ENCODE measurements around the gene TMEM178A.
"Not testable (repeated sequence)": the region's sequence is repeated elsewhere in the genome, so short reads cannot be mapped to it uniquely, and the experiment has no call there.

Gene TMEM178A

DNA sequence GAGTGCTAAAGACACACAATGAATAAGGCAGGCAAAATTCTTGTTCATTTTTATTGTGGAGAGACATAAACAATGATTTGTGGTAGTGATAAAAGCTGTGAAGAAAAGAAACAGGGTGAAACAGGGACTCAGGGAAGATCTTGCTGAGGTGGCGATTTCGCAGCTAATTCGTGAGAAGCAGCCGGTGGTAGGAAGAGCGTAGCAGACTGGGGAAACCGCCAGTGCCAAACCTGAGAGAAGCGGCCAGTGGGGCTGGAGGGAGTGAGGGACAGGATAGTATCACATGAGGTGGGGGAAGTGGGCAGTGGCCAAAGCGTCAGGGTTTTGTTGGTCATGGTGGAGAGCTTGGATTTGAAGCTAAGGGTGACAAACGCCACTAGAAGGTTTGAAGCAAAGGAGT, 42.3 kb downstream of the TMEM178A start:
- no peak for DNase-seq (ENCODE audit: low read depth in 1 of 2, low spot score in 1 of 2)

DNA sequence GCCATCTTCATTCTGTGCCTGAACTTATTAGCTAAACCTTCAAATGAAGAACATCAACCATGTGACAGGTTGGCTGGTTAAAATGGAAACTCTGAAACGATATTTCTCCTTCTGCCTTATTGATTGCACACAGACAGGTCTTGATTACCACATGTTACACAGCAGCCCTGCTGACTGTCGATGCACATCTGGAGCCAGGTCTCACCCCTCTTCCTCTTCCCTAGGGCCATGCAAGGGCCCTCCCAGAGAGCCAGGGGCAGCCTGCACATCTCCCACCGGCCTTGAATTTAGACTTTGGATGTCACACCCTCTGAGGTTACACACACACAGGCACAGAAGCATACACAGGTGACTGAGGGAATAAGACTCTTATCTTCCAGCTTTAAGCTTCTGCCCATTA, 45.1 kb downstream of the TMEM178A start:
- DNase-seq (ENCODE audit: low read depth in 1 of 2, low spot score in 1 of 2), result no peak

DNA sequence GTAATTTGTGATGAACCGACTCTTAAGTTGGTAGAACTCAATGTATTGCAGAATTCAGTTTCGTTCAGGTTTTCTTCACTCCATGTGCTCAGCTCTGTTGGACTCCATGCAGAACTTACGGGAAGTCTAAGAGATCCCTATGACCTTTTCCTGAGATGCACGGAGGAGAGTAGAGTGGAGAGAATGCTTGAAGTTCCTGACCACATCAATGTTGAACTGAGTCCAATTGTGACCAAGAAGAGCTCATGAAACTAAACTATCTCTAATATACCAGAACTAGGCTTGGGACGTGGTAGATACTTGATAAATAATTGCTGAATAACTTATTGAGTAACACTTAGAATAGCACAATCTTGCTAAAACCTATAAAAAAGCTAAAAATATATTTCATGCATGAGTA, 47.2 kb downstream of the TMEM178A start:
- DNase-seq (ENCODE audit: low read depth in 1 of 2, low spot score in 1 of 2), result no peak

DNA sequence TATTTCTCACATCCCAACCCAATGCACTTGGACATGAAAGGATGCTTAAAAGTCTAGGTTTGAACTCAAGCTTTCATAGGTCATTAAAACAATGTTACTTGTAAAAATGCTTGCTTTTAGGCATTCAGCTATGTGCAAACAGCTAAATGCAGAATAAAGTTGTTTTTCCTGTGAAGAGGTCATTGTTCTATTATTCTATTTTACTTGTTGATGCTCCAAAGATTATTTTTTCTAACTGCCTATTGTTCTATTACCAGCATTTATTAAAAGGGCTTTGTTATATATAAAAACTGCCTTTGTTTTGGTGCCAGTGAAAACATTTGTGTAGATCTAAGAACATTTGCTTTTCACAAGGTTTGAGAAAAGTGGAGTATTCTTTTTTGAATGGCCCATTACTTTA, 49.4 kb downstream of the TMEM178A start:
- DNase-seq (ENCODE audit: low read depth in 1 of 2, low spot score in 1 of 2), result no peak

DNA sequence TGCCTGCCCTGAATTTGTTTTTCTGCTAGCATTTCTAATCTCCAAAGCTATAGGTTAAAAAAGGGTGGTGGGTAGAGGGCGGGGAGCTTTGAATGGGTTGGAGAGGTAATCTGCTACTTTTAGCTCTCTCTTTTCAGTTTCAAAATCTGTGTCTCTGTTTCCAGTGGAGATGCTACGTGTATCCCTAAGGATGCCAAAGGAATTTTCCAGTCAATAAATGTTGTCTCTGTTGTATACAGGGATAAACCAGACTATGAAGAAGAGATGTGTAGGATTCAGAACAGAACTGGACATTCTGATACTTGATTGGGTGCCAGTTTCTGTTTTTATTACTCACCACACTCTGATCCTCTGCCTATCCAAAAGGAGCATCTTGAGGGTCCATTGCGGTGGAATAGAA, 50.1 kb downstream of the TMEM178A start:
- no peak for DNase-seq (ENCODE audit: low read depth in 1 of 2, low spot score in 1 of 2)

DNA sequence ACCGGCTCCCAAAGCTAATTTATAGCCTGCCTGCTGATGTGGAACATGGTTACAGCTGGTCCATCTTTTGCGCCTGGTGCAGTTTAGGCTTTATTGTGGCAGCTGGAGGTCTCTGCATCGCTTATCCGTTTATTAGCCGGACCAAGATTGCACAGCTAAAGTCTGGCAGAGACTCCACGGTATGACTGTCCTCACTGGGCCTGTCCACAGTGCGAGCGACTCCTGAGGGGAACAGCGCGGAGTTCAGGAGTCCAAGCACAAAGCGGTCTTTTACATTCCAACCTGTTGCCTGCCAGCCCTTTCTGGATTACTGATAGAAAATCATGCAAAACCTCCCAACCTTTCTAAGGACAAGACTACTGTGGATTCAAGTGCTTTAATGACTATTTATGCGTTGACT, 51.4 kb downstream of the TMEM178A start:
- DNase-seq (ENCODE audit: low read depth in 1 of 2, low spot score in 1 of 2), result no peak

DNA sequence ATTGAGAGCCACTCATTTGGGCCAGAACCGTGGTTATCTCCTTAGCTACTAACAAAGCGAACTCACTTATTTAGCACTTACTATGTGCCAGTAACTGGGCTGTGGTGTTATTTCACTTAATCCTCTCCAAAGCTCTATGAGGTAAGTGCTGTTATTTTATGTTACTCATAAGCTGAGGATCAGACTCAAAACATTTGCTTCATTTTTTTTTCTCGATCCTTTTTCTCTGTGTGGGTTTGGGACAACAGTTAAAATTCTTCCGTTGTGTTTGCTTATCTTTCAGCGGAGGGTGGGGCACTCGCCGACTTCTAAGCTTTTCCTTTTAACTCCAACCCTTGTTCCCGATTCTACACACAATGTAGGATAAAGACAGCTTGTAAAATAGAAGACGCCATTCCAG, 52.8 kb downstream of the TMEM178A start:
- DNase-seq (ENCODE audit: low read depth in 1 of 2, low spot score in 1 of 2), result no peak

DNA sequence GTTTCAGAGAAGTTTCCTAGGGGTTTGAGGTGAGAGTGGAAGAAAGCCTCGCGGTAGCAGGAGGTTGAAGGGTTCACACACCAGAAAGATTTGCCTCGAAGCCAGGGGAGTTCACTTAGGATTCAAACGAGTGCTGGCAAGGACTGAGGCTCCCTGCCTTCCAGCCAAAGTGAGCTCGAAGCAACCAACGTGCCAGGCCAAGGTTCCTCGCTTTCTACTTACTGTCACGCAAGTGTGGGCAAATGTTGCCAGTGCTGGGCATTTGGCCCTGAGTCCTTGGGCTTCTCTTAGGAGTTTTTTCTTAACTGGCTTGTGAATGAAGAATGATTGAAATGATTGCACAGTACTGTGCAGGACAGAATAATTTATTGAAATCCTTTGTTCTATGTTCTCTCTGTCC, 53.6 kb downstream of the TMEM178A start:
- no peak for DNase-seq (ENCODE audit: low read depth in 1 of 2, low spot score in 1 of 2)

DNA sequence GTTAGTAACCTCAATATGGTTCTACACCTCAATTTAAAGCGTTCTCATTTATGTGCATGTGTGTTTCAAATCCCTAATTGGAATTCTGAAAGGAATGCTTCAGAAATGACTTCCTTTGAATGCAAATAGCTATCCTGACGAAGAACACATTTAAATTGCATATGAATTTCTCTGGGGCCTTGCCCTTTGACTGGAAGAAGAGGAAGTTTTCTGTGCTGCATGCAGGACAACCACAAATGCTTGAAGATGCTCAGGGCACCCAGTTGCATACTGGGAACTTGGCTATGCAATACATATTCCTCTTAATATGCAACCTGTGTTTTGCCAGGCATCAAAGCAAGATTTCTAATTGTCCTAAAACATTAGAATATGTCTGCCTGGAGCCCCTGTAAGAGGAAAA, 55.3 kb downstream of the TMEM178A start:
- no peak for DNase-seq (ENCODE audit: low read depth in 1 of 2, low spot score in 1 of 2)

DNA sequence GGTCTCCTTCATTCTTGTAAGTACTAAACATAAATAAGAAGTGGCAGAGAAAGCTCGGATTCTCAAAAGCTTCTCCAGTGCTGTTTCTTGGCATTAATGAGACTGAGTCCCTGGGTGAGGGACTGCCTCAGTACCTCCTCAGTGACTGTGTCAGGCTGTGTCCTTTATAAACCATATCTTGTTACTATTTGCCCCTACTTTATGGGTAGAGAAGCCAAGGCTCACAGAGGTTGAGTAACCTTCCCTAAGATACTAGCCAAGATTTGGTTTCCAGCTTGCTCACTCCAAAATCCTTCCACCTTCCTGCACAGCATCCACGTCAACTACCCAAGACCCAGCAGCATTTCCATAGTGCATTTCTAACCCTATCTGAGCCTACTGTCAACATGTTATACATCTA, 57.8 kb downstream of the TMEM178A start:
- no peak for DNase-seq (ENCODE audit: low read depth in 1 of 2, low spot score in 1 of 2)

DNA sequence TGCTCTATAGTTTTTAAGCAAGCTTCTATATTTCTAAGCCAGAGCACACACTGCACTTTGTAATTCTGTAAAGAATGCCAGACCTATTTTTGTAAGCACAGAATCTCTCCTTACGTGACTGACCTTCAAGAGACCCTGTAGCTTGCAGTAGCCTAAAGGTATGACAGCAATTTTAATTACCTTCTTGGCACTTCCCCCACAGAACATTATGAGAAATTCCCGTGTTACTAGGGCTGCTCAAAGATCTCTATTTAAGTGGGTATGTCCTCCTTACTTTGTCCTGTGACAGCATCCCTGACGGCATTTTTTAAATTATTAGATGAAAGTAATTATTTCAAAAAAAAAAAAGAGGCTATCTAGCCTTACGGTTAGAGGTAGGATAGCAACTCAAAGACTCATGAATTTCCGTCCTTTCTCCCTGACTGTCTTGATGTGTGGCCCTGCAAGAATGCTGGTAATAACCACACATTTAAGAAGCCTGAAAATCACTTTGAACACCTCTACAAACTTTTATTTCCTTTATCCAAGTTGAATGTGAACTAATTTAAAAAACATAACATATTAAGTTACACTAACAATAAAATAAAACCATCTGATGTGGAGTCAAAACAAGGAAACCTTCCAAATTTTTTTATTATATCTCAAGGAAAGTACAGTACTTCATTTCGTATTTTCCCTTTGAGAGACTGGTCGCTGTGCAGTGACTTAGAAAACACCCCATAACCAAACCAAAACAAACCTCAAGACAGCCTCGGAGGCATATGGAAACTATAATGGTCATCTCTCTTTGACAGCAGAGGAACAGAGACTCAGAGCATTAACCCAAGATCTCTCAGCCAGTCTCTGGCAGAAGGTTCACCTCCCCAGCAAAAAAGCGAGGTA, 58.5 kb downstream of the TMEM178A start:
- DNase-seq (ENCODE audit: low read depth in 1 of 2, low spot score in 1 of 2), result no peak

DNA sequence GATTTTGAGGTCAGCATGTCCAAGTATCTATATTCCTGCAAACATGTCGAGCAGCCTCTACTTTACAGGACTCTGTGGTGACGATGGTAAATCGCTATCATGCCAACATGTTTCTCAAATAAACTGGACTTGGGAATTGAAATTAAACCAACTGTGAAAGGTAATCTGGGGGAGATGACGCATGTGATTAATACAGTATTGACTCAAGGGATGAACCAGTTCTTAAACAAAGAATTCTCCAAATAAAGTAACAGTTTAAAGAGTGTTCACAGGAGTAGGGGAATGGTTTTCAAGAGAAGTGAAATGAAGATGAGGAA, 59.1 kb downstream of the TMEM178A start:
- DNase-seq (ENCODE audit: low read depth in 1 of 2, low spot score in 1 of 2), result no peak

DNA sequence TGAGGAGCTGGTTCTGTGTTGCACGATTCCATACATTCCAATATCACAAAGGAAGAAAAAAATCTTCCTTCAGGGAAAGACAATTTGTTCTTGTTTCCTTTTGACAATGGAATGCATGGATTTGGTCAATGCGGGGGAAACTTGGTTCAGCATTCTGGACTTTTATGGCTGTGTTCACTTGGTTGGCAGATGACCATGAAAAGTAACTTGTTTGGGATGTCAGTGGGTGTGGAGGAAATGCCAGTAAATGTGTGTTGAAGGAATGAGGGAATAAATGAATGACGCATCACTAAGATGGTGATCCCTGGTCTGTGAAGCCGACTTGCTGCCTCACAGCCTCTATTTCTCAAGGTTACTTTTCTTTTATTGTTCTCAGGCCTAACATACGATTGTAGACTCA, 59.7 kb downstream of the TMEM178A start:
- no peak for DNase-seq (ENCODE audit: low read depth in 1 of 2, low spot score in 1 of 2)

DNA sequence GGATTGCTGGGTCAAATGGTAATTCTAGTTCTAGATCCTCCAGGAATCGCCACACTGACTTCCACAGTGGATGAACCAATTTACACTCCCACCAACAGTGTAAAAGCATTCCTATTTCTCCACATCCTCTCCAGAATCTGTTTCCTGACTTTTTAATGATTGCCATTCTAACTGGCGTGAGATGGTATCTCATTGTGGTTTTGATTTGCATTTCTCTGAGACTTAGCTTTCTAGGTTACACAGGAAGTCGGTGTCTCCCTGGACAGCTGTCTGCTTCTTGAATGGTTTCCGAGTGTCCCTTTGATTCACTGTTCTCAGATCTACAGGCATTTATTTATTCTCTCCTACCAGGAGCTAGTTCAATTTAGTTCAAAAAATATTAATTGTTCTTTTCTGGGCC, 62.4 kb downstream of the TMEM178A start:
- DNase-seq (ENCODE audit: low read depth in 1 of 2, low spot score in 1 of 2), result not testable (repeated sequence)

DNA sequence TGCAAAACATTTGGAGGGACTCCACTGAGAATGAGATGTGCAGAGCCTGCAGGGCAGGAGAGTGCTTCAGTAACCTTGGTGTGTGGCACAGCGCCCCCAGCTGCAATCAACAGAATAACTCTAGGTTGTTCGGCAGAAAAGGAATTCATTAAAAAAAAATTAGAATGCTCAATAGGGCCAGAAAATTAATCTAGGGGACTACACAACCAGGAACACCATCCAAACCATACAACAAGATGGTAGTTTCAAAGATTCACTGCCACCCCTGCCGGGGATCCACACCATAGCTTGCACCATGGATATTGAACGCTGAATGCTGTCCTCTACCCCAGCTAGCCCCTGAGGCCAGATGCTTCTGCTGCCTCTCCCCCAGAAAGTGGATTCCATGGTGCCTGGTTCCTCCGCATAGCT, 63.2 kb downstream of the TMEM178A start:
- no peak for DNase-seq (ENCODE audit: low read depth in 1 of 2, low spot score in 1 of 2)

DNA sequence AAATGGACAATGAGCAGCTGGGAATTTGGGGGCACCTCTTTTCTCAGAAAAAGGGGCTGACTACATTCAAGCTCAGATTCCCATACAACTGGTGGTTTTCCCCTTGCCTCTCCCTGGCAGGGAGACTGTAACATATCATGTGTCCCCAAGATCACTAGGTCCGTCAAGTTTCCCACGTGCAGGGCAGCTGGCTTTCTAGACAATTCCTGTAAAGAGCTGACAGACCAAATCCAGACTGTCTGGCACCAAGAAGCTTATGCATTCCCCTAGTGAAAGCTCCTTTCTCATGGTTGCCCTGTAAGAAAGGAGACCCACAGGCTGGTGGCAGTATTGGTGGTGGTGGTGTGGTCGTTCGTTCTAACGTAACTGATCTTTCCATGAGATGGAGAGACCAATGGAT, 64.6 kb downstream of the TMEM178A start:
- no peak for DNase-seq (ENCODE audit: low read depth in 1 of 2, low spot score in 1 of 2)

DNA sequence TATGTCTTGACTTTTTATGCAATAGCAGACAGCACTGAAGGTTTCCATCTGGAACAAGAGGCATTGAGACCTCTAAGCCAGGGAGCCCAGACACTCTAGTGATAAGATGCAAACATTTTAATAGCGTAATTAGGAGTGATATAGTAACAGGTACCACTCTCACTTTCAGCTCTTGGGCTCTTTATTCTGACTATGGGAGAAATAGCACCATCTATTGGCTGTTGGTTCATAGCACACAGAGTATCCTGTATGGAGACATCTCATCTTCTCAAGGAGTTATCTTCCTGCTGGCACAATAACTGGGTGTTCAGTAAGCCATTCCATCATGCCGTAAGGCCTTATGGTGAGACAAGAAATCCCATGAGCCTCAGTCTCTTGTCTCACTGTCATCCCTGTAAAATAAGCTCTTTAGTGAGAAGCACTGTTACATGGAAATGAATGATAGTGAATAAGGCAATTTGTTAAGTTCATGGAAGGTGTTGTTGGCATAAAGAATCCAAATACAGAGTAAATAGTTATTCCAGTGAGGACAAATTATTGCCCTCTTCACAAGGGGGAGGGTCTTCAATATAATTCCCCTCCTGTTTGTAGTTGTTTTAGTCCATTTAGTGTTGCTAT, 65.1 kb downstream of the TMEM178A start:
- DNase-seq (ENCODE audit: low read depth in 1 of 2, low spot score in 1 of 2), result no peak

DNA sequence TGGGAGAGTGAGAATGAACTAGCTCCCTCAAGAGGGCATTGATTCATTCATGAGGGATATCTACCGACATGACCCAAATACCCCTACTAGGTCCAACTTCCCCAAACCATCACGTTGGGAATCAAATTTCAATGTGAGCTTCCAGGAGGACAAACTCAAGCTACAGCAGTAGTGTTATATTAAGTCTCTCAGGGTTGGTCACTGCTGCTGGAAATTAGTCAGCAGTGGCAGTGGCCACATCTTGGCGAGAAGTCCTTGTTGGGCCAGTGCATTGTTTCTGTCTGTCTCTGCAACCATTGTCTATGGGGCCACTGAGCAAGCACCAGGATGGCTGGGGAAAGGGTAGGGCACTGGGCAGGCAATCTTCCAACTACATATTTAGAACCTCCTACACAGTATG, 65.8 kb downstream of the TMEM178A start:
- DNase-seq (ENCODE audit: low read depth in 1 of 2, low spot score in 1 of 2), result no peak

DNA sequence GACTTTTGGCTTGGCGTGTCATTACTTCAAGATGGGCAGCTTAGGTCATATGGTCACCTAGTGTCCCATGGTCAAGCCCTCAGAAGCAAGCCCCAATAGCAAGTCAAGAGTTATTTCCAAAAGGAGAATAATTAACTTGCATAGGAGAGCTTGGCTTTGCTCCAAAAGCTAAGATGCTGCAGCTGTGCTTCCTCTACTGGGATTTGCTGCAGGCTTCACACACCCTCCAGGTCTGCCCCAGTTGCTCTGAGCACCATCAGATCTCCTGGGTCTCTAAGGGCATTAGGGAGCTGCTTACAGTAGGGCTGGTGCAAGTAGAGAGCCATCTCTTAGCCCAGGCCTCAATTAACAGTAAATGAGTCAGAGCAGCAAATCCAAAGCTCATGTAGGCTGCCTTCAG, 66.8 kb downstream of the TMEM178A start:
- no peak for DNase-seq (ENCODE audit: low read depth in 1 of 2, low spot score in 1 of 2)

DNA sequence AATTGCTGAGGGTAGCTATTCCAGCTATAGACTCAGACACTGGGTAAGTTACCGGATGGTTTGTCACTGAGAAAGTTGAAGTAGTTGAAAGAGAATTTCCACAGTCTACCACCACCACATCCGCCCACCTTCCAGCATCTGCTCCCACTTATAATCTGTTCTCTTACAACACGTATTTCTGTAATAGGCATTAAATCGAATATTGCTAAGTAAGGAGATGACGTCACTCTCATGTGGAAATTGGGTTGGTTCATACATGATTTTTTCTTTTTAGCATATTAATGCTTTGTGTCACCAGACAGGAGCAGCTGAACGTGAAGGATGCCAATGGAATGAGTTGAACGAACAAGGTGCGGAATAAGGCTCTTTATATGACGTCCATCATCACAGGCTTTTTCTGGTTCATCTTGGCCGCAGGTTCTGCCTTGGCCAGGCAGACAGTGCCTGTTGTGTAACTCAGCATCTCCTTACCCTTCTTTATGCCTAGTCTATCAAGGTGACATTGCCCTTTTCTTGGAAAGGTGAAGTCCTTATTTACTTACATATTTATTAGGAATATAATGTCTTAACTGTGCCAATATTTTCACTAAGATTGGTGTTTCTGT, 67.5 kb downstream of the TMEM178A start:
- DNase-seq (ENCODE audit: low read depth in 1 of 2, low spot score in 1 of 2), result no peak

DNA sequence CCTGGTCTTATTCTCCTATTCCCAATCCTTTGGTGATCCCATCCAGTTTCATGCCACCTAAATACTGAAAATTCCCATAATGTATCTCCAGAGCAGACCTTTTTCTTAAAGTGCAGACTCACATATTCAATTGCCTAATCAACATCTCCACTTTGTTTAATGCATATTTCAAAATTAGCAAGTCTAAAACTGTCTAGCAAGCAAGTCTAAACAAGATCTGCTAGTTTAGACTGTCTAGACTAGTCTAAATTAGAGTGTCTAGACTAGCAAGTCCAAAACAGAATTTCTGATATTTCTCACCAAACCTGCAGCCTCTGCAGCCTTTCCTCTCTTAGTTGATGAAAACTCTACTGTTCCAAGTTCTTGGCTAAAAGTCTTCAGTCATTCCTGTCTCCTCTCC, 68.7 kb downstream of the TMEM178A start:
- DNase-seq (ENCODE audit: low read depth in 1 of 2, low spot score in 1 of 2), result no peak

DNA sequence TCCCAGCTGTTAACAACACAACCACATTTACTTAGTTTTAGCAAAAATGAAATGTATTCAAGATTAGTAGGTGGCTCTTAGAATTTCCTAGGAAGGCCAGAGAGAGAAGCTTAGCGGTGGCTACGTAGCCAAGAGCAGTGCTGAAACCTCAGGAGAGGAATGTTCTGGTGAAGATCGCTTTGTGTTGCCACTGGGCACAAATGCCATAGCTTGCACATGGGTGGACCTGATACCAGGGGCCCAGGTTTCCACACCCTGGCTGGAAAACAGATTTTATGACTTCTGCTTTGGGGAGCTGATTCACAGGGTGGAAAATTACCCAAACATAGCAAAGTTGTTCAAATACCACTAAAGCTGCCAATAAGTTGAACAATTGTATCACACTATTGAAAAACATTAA, 69.9 kb downstream of the TMEM178A start:
- DNase-seq (ENCODE audit: low read depth in 1 of 2, low spot score in 1 of 2), result no peak

DNA sequence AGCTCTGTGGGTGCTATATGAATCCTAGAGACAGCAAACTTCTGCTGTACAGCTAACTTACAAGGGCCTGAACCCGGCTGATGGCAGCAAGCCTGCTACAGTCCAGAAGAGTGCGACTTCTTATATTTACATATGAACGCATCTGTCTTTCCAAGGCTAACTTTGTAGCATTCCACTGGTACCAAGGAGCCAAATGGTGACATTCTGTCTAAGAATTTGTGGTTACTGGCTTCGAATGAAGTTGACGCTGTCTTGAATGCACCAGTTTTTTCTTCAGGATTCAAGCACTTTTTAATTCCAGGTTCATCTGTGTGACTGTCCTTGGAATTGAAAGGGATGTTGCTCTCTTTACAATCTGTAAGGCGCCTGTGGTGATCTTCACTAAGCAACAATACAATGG, 70.9 kb downstream of the TMEM178A start:
- DNase-seq (ENCODE audit: low read depth in 1 of 2, low spot score in 1 of 2), result no peak

Data from activated CD4-positive, alpha-beta T cell treated with anti-CD3 and anti-CD28 coated beads, Interleukin-2, amount 50 U/mL, for 24 hours (primary cell).